ENCODE measurements around the gene KRTAP10-7.

- TF ChIP-seq CTCF (IDR thresholded peaks at IDR 0.05) (no peak), POLR2A (IDR thresholded peaks at IDR 0.05) (no peak)
Measured at GRCh38 chr21:44613386-44614155, 13.2 kb downstream of the KRTAP10-7 start.

Data from right lobe of liver (tissue), 4 donors.